Neural crest cell (in vitro differentiated cells): ENCODE measurements around the gene DENND4B. TPM values are rescaled to one million over a fixed set of nuclear protein-coding genes. Genes with fewer than 3 reads are reported as not detected.
A peak's percentile ranks its signal among the peaks of the same experiment; 100 is the strongest.
"Not testable (repeated sequence)": the region's sequence is repeated elsewhere in the genome, so short reads cannot be mapped to it uniquely, and the experiment has no call there.

ENCODE experiments used
- DNase-seq: peaks from one replicate; pipeline ENCODE4 v3.0.0; 2021; ENCODE audit warnings: low read depth, mixed read lengths, low spot score
- H3K27ac Mint-ChIP-seq: one replicate; pipeline ENCODE4 v1.8.0; 2021; ENCODE audit warnings: mild to moderate bottlenecking, mixed read lengths; ENCODE audit not compliant: unreplicated experiment
- H3K27me3 Mint-ChIP-seq: 2 replicates; pipeline ENCODE4 v1.8.0; 2021; ENCODE audit warnings: low read depth, mild to moderate bottlenecking, mixed read lengths
- H3K36me3 Mint-ChIP-seq: 2 replicates; pipeline ENCODE4 v1.8.0; 2021; ENCODE audit warnings: low read depth, mild to moderate bottlenecking, mixed read lengths
- H3K4me1 Mint-ChIP-seq: 2 replicates; pipeline ENCODE4 v1.8.0; 2021; ENCODE audit warnings: mixed read lengths
- H3K4me3 Mint-ChIP-seq: one replicate; pipeline ENCODE4 v1.8.0; 2021; ENCODE audit warnings: mild to moderate bottlenecking, mixed read lengths
- H3K9me3 Mint-ChIP-seq: 2 replicates; pipeline ENCODE4 v1.8.0; 2021; ENCODE audit warnings: mixed read lengths
- total RNA-seq: library from RNA; stranded (reverse); gene quantifications from 2 replicates; pipeline ENCODE4 v1.2.1, GENCODE V29; 2021
- TF ChIP-seq, protein P1 (sequence below): fragments of 200-600 bp; sonication (generic); conservative IDR thresholded peaks from 2 replicates; pipeline ENCODE4 v1.5.0; 2021; ENCODE audit warnings: antibody characterized with exemption, mild to moderate bottlenecking

The DENND4B gene
- total RNA-seq, 1 donor from 2014 or later = 75.2 TPM

DNA sequence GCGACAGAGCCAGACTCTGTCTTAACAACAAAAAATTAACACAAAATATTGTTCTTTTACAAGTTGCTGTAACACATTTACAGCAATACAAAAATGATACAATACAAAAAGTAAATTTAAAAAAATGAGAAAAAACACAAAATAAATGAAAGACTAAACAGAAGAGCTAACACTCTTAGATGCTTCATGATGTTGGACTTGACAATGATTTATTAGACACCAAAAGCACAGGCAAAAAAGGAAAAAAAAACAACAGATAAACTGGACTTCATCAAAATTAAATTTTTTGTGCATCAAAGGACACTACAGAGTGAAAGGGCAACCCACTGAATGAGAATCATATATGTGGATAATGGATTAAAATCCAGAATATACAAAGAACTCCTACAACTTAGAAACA lies 40.1 kb downstream of the DENND4B start:
- TF ChIP-seq, protein P1, sequence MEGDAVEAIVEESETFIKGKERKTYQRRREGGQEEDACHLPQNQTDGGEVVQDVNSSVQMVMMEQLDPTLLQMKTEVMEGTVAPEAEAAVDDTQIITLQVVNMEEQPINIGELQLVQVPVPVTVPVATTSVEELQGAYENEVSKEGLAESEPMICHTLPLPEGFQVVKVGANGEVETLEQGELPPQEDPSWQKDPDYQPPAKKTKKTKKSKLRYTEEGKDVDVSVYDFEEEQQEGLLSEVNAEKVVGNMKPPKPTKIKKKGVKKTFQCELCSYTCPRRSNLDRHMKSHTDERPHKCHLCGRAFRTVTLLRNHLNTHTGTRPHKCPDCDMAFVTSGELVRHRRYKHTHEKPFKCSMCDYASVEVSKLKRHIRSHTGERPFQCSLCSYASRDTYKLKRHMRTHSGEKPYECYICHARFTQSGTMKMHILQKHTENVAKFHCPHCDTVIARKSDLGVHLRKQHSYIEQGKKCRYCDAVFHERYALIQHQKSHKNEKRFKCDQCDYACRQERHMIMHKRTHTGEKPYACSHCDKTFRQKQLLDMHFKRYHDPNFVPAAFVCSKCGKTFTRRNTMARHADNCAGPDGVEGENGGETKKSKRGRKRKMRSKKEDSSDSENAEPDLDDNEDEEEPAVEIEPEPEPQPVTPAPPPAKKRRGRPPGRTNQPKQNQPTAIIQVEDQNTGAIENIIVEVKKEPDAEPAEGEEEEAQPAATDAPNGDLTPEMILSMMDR = no peak
- no peaks in the 10 kb centered on the region for H3K27me3 Mint-ChIP-seq
- H3K4me1 Mint-ChIP-seq = peaks cover 4% of the 10 kb centered on the region
- H3K27ac Mint-ChIP-seq = no peak overlapping the region
- no peaks in the 10 kb centered on the region for H3K9me3 Mint-ChIP-seq
- no peak overlapping the region for H3K4me3 Mint-ChIP-seq
- no peak for DNase-seq
- peaks cover 11% of the 10 kb centered on the region for H3K36me3 Mint-ChIP-seq

DNA sequence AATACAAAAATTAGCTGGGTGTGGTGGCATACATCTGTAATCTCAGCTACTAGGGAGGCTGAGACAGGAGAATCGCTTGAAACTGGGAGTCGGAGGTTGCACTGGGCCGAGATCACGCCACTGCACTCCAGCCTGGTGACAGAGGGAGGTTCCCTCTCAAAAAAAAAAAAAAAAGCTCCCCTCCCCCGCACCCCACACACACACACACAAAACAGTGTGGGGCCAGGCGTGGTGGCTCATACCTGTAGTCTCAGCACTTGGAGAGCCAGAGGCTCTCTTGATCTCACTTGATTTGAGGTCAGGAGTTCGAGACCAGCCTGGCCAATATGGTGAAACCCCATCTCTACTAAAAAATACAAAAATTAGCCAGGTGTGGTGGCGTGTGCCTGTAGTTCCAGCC lies 40.6 kb downstream of the DENND4B start:
- H3K27ac Mint-ChIP-seq, H3K36me3 Mint-ChIP-seq, H3K4me3 Mint-ChIP-seq, H3K4me1 Mint-ChIP-seq, DNase-seq, H3K9me3 Mint-ChIP-seq, H3K27me3 Mint-ChIP-seq: not testable (repeated sequence)

DNA sequence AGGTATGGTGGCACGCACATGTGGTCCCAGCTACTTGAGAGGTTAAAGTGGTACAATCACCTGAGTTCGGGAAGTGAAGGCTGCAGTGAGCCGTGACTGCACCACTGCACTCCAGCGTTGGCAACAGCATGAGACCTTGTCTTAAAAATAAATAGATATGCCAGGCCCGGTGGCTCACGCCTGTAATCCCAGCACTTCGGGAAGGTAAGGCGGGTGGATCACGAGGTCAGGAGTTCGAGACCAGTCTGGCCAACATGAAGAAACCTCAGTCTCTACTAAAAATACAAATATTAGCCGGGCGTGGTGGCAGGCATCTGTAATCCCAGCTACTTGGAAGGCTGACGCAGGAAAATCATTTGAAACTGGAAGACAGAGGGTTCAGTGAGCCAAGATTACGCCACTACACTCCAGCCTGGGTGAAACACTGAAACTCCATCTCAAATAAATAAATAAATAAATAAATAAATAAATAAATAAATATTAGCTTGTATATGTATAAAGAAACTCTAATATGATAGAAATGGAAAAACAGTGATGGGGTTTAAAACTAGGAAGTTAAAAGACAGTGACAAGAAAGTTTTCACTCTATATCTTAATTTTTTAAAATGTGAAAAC lies 42.6 kb downstream of the DENND4B start:
- Mint-ChIP-seq H3K36me3 (peaks cover 8% of the 10 kb centered on the region), H3K4me1 (peaks cover 6% of the 10 kb centered on the region), H3K4me3 (no peak overlapping the region), H3K27me3 (no peaks in the 10 kb centered on the region), H3K27ac (no peak overlapping the region), H3K9me3 (no peaks in the 10 kb centered on the region)
- no peak for DNase-seq
- TF ChIP-seq, protein P1 = no peak

DNA sequence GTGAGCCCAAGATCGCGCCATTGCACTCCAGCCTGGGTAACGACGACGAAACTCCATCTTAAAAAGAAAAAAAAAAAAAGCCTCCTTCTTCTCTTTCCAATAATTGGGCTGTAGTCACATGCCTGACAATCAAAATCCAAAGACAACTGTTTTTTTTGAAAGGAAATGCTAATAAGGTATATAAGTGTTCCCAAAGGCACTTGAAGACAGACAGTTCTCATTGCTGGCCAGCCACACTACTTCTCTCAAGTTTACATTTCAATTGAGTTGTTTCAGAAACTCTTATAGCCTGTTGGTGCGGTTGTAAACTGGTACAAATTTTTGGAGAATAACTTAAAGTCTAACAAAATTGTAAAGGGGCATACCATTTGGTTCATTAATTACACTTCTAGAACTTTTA lies 47.0 kb downstream of the DENND4B start:
- H3K9me3 Mint-ChIP-seq = no peaks in the 10 kb centered on the region
- DNase-seq = no peak
- H3K36me3 Mint-ChIP-seq = no peaks in the 10 kb centered on the region
- TF ChIP-seq, protein P1 = no peak
- no peaks in the 10 kb centered on the region for H3K27me3 Mint-ChIP-seq
- peaks cover 12% of the 10 kb centered on the region for H3K4me1 Mint-ChIP-seq
- no peak overlapping the region for H3K27ac Mint-ChIP-seq
- no peak overlapping the region for H3K4me3 Mint-ChIP-seq

DNA sequence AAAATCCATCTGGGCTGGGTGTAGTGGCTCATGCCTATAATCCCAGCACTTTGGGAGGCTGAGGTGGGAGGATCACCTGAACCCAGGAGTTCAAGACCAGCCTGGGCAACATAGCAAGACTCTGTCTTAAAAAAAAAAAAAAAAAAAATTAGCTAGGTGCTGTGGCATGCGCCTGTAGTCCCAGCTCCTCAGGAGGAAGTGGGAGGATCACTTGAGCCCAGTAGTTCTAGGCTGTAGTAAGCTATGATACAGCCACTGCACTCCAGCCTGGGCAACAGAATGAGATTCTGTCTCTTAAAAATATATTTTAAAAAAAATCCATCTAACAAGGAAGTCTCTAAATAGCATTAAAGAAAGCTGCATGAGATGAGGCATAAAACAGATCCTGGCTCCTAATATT lies 50.7 kb downstream of the DENND4B start:
- H3K4me3 Mint-ChIP-seq, DNase-seq, H3K36me3 Mint-ChIP-seq, H3K27ac Mint-ChIP-seq, H3K9me3 Mint-ChIP-seq, H3K27me3 Mint-ChIP-seq: not testable (repeated sequence)
- peaks cover 12% of the 10 kb centered on the region for H3K4me1 Mint-ChIP-seq

DNA sequence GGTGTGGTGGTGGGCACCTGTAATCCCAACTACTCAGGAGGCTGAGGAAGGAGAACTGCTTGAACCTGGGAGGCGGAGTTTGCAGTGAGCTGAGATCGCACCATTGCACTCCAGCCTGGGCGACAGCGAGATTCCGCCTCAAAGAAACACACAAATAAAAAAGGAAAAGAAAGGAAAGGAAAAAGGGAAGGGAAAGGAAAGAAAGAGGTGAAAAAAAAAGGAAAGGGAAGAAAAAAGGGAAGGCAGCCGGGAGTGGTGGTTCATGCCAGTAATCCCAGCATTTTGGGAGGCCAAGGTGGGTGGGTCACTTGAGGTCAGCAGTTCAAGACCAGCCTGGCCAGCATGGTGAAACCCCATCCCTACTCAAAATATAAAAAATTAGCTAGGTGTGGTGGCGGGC lies 55.5 kb downstream of the DENND4B start:
- H3K27ac Mint-ChIP-seq = peak overlapping the region; percentile 50
- H3K36me3 Mint-ChIP-seq, H3K9me3 Mint-ChIP-seq, H3K27me3 Mint-ChIP-seq, DNase-seq, H3K4me1 Mint-ChIP-seq, H3K4me3 Mint-ChIP-seq: not testable (repeated sequence)

DNA sequence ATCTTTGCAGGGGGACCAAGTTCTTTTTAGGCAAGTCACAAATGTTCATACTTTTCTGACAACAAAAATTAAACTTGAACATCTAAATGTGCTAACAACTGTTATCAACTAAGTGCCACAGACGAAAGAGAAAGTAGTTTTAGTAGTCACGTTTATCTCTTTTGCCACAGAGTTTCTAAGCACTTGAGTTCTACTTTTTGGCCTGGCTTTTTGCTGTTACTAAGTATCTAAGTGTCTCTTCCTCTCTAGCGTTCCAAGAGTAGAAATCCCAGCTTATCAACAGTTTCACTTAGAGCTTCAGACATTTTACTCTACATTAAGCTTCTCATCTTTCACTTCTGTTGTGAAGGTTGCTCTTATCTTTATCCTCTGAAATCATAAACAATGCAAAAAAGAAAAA lies 58.0 kb downstream of the DENND4B start:
- DNase-seq = no peak
- no peaks in the 10 kb centered on the region for H3K9me3 Mint-ChIP-seq
- H3K36me3 Mint-ChIP-seq = peaks cover 7% of the 10 kb centered on the region
- TF ChIP-seq, protein P1 = no peak
- no peak overlapping the region for H3K4me3 Mint-ChIP-seq
- no peaks in the 10 kb centered on the region for H3K4me1 Mint-ChIP-seq
- H3K27me3 Mint-ChIP-seq = no peaks in the 10 kb centered on the region
- H3K27ac Mint-ChIP-seq = no peak overlapping the region
